SU-DHL-6 (cell line): Measurements from ENCODE around the gene OR2F2.

ENCODE experiments used
- EZH2phosphoT487 ChIP-seq: fragments of 200-600 bp; sonication (generic), shearing (Covaris generic); conservative IDR thresholded peaks from 2 replicates; pipeline ENCODE4 v1.6.1; 2018; ENCODE audit warnings: mild to moderate bottlenecking, antibody characterized with exemption, low read length, moderate library complexity, mixed read lengths
- TF ChIP-seq, protein P1 (sequence below): fragments of 200-600 bp; sonication (generic); IDR thresholded peaks from one replicate; pipeline ENCODE4 v1.5.1; 2017; ENCODE audit warnings: antibody characterized with exemption, mild to moderate bottlenecking, low read length, moderate library complexity; ENCODE audit not compliant: insufficient read depth, poor library complexity, severe bottlenecking

DNA sequence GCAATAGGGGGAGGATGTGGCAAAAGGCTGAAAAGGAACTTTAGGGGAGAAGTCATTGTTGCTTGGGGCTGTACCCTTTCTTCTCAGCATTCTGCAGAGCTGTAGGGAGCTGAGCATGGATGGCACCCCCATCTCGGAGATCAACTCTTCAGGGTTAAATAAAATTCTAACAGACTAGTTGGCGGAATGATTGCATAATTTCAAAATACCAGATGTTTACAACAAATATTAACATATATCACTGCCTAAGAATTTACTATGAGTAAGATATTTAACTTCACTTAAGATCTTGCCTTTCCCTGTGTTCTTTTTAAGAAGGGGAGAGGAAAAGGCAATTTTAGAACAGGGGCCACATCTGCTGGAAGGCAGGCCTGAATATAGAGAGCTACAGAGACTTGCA lies 19.1 kb downstream of the OR2F2 start:
- TF ChIP-seq, protein P1, sequence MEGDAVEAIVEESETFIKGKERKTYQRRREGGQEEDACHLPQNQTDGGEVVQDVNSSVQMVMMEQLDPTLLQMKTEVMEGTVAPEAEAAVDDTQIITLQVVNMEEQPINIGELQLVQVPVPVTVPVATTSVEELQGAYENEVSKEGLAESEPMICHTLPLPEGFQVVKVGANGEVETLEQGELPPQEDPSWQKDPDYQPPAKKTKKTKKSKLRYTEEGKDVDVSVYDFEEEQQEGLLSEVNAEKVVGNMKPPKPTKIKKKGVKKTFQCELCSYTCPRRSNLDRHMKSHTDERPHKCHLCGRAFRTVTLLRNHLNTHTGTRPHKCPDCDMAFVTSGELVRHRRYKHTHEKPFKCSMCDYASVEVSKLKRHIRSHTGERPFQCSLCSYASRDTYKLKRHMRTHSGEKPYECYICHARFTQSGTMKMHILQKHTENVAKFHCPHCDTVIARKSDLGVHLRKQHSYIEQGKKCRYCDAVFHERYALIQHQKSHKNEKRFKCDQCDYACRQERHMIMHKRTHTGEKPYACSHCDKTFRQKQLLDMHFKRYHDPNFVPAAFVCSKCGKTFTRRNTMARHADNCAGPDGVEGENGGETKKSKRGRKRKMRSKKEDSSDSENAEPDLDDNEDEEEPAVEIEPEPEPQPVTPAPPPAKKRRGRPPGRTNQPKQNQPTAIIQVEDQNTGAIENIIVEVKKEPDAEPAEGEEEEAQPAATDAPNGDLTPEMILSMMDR = no peak
- no peak for TF ChIP-seq EZH2phosphoT487
